Measurements from ENCODE around the gene MTOR.

The MTOR gene

GRCh38 chr1:11151826-11152612, 110.3 kb downstream of the MTOR start:
- DNase-seq (ENCODE audit: low read depth) = peak; percentile 13
- TF ChIP-seq CTCF (conservative IDR thresholded peaks at IDR 0.05; ENCODE audit: control insufficient read depth, insufficient read depth, low read depth, low read length) = no peak
- H3K4me3 ChIP-seq (ENCODE audit: control insufficient read depth, low read depth, low read length) = no peak overlapping the region

- no peak for TF ChIP-seq CTCF (conservative IDR thresholded peaks at IDR 0.05; ENCODE audit: control insufficient read depth, insufficient read depth, low read depth, low read length)
- DNase-seq (ENCODE audit: low read depth) = no peak
- no peak overlapping the region for H3K4me3 ChIP-seq (ENCODE audit: control insufficient read depth, low read depth, low read length)
Observed at GRCh38 chr1:11151114-11151513, 111.2 kb downstream of the MTOR start.

- DNase-seq (ENCODE audit: low read depth) = no peak
- TF ChIP-seq CTCF (conservative IDR thresholded peaks at IDR 0.05; ENCODE audit: control insufficient read depth, insufficient read depth, low read depth, low read length) = no peak
- no peak overlapping the region for H3K4me3 ChIP-seq (ENCODE audit: control insufficient read depth, low read depth, low read length)
Observed at GRCh38 chr1:11150326-11150725, 112.0 kb downstream of the MTOR start.

GRCh38 chr1:11147197-11147770, 115.1 kb downstream of the MTOR start:
- DNase-seq (ENCODE audit: low read depth) = no peak
- TF ChIP-seq CTCF (conservative IDR thresholded peaks at IDR 0.05; ENCODE audit: control insufficient read depth, insufficient read depth, low read depth, low read length) = no peak
- no peak overlapping the region for H3K4me3 ChIP-seq (ENCODE audit: control insufficient read depth, low read depth, low read length)

GRCh38 chr1:11145741-11146140, 116.6 kb downstream of the MTOR start:
- no peak overlapping the region for H3K4me3 ChIP-seq (ENCODE audit: control insufficient read depth, low read depth, low read length)
- DNase-seq (ENCODE audit: low read depth) = no peak
- no peak for TF ChIP-seq CTCF (conservative IDR thresholded peaks at IDR 0.05; ENCODE audit: control insufficient read depth, insufficient read depth, low read depth, low read length)

- no peak overlapping the region for H3K4me3 ChIP-seq (ENCODE audit: control insufficient read depth, low read depth, low read length)
- no peak for DNase-seq (ENCODE audit: low read depth)
- TF ChIP-seq CTCF (conservative IDR thresholded peaks at IDR 0.05; ENCODE audit: control insufficient read depth, insufficient read depth, low read depth, low read length) = no peak
Observed at GRCh38 chr1:11144570-11145256, 117.6 kb downstream of the MTOR start.
